C1 segment of cervical spinal cord (tissue), 14 donors: ENCODE data around the gene SAMD1.

Source experiments
- DNase-seq, 14 donors: peaks; one replicate each; lab custom pipeline; 2025; lab: John Stamatoyannopoulos, UW

The SAMD1 gene

DNA sequence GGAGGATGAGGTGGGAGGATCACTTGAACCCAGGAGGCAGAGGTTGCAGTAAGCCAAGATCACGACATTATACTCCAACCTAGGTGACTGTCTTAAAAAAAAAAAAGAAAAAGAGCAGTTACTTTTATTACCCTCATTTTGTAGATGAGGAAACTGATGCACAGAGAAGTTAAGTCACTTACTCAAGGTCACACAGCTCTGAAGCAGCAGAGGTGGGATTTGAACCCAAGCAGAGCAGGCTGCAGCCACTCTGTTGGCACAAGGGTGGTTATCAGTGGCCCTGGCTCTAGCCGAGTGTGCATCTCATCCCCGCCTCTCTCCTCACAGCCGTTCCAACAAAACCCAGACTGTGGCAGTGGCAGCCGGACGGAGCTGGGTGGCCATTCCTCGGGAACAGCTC, 51.4 kb downstream of the SAMD1 start:
- no peak for DNase-seq
